Body of pancreas (tissue), 4 donors: Measurements from ENCODE around the gene HOXB4.

Source experiments
- CTCF ChIP-seq, 7 experiments: fragments of 450-650 bp in 4 of 7; fragments of 200-600 bp in 3 of 7; sonication (generic) in 3 of 7; IDR thresholded peaks; one replicate each; pipeline ENCODE4 v1.5.1; 2016 to 2019; ENCODE audit warnings: antibody characterized with exemption in 7 of 7
- POLR2A ChIP-seq, 3 donors: fragments of 450-650 bp; IDR thresholded peaks; one replicate each; pipeline ENCODE4 v1.6.1; 2016; ENCODE audit warnings: antibody characterized with exemption in 3 of 3, mild to moderate bottlenecking in 2 of 3

GRCh38 chr17:48549914-48550501 lies 28.1 kb downstream of the HOXB4 start:
- no peak for TF ChIP-seq CTCF (IDR thresholded peaks at IDR 0.05)
- no peak for TF ChIP-seq POLR2A (IDR thresholded peaks at IDR 0.05)
